A549 (cell line): ENCODE measurements around the gene ATP5PB.

Experiments used
- NFE2L2 ChIP-seq: fragments of 150-350 bp; conservative IDR thresholded peaks from 2 replicates; pipeline ENCODE4 v1.6.1; 2014; ENCODE audit warnings: low read length
- NR3C1 ChIP-seq: fragments of >200 bp; sonication (Bioruptor Twin); formaldehyde crosslinking; IDR thresholded peaks from 3 replicates; pipeline ENCODE4 v1.6.1; 2017
- POLR2A ChIP-seq: IDR thresholded peaks from 2 replicates; pipeline ENCODE4 v1.6.1; 2012; ENCODE audit warnings: mild to moderate bottlenecking, low read length
- SREBF2 ChIP-seq: fragments of 450-650 bp; IDR thresholded peaks from 2 replicates; pipeline ENCODE4 v1.6.1; 2014; ENCODE audit warnings: mild to moderate bottlenecking, moderate library complexity
- TFCP2L1 ChIP-seq: fragments of 250-450 bp; sonication (Bioruptor Pico); IDR thresholded peaks from 2 replicates; pipeline ENCODE4 v1.5.0; 2021; ENCODE audit warnings: mild to moderate bottlenecking
- TF ChIP-seq, protein P1 (sequence below): fragments of >200 bp; sonication (Bioruptor Twin); formaldehyde crosslinking; IDR thresholded peaks from 3 replicates; pipeline ENCODE4 v1.5.1; 2016
- TF ChIP-seq, protein P2 (sequence below): IDR thresholded peaks from 2 replicates; pipeline ENCODE4 v1.6.1; 2012

DNA sequence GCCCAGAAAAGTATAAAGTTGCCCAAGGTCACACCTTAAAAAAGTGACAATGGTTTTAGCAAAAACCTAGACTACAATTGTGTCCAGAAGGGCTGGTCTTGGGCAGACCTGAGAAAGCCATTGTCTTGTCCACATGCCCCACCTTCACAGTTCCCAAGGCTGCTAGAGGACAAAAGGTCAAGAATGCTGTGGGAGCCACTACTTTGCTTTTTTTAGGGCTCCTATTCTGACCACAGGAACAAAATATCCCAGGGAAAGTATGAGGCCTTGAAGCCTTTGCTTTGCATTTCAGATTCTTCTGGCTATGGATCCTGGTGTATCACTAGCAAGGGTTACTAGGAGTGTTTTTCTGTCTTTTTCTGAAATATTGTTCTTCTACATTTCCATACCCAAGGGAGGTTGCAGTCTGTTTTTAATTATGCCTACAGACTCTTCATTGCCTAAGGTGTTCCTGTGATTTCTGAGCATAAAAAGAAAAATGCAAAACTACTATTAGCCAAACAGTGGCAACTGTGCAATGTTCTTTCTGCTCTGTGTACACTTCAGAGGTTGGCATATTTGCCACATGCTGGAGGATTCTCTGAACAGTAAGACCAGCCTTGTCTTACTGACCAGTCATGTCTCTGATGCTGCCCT lies 35.2 kb downstream of the ATP5PB start:
- TF ChIP-seq, protein P1, sequence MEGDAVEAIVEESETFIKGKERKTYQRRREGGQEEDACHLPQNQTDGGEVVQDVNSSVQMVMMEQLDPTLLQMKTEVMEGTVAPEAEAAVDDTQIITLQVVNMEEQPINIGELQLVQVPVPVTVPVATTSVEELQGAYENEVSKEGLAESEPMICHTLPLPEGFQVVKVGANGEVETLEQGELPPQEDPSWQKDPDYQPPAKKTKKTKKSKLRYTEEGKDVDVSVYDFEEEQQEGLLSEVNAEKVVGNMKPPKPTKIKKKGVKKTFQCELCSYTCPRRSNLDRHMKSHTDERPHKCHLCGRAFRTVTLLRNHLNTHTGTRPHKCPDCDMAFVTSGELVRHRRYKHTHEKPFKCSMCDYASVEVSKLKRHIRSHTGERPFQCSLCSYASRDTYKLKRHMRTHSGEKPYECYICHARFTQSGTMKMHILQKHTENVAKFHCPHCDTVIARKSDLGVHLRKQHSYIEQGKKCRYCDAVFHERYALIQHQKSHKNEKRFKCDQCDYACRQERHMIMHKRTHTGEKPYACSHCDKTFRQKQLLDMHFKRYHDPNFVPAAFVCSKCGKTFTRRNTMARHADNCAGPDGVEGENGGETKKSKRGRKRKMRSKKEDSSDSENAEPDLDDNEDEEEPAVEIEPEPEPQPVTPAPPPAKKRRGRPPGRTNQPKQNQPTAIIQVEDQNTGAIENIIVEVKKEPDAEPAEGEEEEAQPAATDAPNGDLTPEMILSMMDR = no peak
- TF ChIP-seq SREBF2 (no peak), TFCP2L1 (CRISPR knock-in tag) (no peak), POLR2A (no peak), NFE2L2 (no peak), NR3C1 (no peak)
- TF ChIP-seq, protein P2, sequence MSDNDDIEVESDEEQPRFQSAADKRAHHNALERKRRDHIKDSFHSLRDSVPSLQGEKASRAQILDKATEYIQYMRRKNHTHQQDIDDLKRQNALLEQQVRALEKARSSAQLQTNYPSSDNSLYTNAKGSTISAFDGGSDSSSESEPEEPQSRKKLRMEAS = no peak
